GM12872 (cell line): ENCODE data around the gene PCDH8.

ENCODE experiments used
- TF ChIP-seq, protein P1 (sequence below): IDR thresholded peaks from 3 replicates; pipeline ENCODE4 v1.5.1; 2011; ENCODE audit warnings: low read depth, mild to moderate bottlenecking, low read length, moderate library complexity; ENCODE audit not compliant: insufficient read depth

The PCDH8 gene

GRCh38 chr13:52850072-52850395 is 1.6 kb upstream of the PCDH8 start:
- TF ChIP-seq, protein P1, sequence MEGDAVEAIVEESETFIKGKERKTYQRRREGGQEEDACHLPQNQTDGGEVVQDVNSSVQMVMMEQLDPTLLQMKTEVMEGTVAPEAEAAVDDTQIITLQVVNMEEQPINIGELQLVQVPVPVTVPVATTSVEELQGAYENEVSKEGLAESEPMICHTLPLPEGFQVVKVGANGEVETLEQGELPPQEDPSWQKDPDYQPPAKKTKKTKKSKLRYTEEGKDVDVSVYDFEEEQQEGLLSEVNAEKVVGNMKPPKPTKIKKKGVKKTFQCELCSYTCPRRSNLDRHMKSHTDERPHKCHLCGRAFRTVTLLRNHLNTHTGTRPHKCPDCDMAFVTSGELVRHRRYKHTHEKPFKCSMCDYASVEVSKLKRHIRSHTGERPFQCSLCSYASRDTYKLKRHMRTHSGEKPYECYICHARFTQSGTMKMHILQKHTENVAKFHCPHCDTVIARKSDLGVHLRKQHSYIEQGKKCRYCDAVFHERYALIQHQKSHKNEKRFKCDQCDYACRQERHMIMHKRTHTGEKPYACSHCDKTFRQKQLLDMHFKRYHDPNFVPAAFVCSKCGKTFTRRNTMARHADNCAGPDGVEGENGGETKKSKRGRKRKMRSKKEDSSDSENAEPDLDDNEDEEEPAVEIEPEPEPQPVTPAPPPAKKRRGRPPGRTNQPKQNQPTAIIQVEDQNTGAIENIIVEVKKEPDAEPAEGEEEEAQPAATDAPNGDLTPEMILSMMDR: no peak

- TF ChIP-seq, protein P1: no peak
Measured at GRCh38 chr13:52849291-52850071, 1.0 kb upstream of the PCDH8 start.

GRCh38 chr13:52847682-52848432 is 583 bp downstream of the PCDH8 start:
- TF ChIP-seq, protein P1: no peak

DNA sequence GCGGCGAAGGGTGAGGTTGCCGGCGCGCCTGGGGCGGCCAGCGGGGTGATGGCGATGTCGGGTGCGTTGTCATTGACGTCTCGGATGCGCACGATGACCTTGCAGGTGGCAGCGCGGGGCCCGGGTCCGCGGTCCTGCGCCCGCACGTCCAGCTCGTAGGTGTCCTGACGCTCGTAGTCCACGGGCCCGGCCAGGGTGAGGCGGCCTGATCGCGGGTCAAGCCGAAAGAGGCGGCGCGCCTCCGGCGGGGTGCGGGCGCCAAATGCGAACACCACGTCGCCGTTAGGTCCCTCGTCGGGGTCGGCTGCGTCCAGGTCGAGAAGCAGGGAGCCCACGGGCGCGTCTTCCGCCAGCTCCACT is 1.1 kb downstream of the PCDH8 start:
- TF ChIP-seq, protein P1: no peak

GRCh38 chr13:52846567-52847321 is 1.7 kb downstream of the PCDH8 start:
- TF ChIP-seq, protein P1: no peak

DNA sequence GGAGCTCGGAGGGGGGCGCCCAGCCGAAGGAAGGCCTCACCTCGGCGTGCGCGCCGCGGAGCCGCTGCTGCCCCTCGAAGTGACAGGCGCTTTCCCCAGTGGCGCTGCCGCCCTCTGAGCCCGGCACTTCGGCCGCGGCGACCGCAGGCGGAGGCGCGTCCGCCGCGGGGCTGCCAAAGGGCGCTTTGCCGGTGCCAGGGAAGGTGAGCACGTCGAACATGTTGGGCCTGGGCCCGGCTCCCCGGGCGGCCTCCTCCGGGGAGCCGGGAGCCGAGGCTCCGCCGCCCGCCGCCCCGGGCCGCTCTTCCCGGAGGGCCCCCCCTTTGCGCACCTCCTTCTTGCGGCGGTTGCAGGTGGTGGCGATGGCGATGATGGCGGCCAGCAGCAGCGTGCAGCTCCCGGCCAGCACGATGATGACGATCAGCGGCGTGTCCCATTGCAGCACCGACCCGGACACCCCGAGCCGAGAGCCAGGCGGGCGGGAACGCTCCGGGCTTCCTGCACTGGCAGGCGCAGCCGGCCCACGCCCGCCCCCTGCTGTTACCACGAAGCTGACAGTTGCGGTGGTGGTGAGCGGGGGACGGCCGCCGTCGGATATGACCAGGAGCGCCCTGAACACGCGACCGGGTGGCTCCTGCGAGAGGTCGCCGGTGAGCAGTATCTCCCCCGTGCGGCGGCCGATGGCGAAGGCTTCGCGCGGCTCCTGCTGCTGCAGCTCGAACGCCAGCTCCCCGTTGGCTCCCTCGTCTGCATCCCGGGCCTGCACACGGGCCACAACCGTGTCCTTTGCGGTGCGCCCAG is 2.5 kb downstream of the PCDH8 start:
- TF ChIP-seq, protein P1: no peak
